Activated CD4-positive, alpha-beta memory T cell treated with anti-CD3 and anti-CD28 coated beads, Interleukin-2, amount 10 ng/mL, durations not matched to agents 7 days and 5 days (primary cell): ENCODE data around the gene ADI1. TPM values are rescaled to one million over a fixed set of nuclear protein-coding genes. Genes with fewer than 3 reads are reported as not detected.
A peak's percentile ranks its signal among the peaks of the same experiment; 100 is the strongest.

Experiments
- CTCF ChIA-PET: fragments of 350-600 bp; sonication (Branson Sonifier 250); formaldehyde crosslinking; loops from one replicate; lab custom pipeline; 2021; ENCODE audit warnings: antibody characterized with exemption, inconsistent platforms; lab: Charles Lee
- POLR2A ChIA-PET: fragments of 350-600 bp; sonication (Branson Sonifier 250); formaldehyde crosslinking; loops from one replicate; lab custom pipeline; 2021; ENCODE audit warnings: antibody characterized with exemption; lab: Charles Lee
- DNase-seq: peaks from one replicate; pipeline ENCODE4 v3.0.0-alpha.2; 2020
- H3K27ac Mint-ChIP-seq: one replicate; pipeline ENCODE4 v1.8.0; 2021; ENCODE audit warnings: mild to moderate bottlenecking, mixed read lengths
- H3K27me3 Mint-ChIP-seq: one replicate; pipeline ENCODE4 v1.8.0; 2021; ENCODE audit warnings: mixed read lengths
- H3K36me3 Mint-ChIP-seq: one replicate; pipeline ENCODE4 v1.8.0; 2021; ENCODE audit warnings: low read depth, mixed read lengths
- H3K4me1 Mint-ChIP-seq: one replicate; pipeline ENCODE4 v1.8.0; 2021; ENCODE audit warnings: mixed read lengths
- H3K4me3 Mint-ChIP-seq: one replicate; pipeline ENCODE4 v1.8.0; 2021; ENCODE audit warnings: mild to moderate bottlenecking, mixed read lengths
- H3K9me3 Mint-ChIP-seq: one replicate; pipeline ENCODE4 v1.8.0; 2021; ENCODE audit warnings: mixed read lengths
- total RNA-seq, 2 experiments: library from RNA; stranded (reverse); gene quantifications; one replicate each; pipeline ENCODE4 v1.2.3, GENCODE V29; 2021

The ADI1 gene
- total RNA-seq, 2 experiments from 2014 or later, result 28.5 to 34.1 TPM

DNA sequence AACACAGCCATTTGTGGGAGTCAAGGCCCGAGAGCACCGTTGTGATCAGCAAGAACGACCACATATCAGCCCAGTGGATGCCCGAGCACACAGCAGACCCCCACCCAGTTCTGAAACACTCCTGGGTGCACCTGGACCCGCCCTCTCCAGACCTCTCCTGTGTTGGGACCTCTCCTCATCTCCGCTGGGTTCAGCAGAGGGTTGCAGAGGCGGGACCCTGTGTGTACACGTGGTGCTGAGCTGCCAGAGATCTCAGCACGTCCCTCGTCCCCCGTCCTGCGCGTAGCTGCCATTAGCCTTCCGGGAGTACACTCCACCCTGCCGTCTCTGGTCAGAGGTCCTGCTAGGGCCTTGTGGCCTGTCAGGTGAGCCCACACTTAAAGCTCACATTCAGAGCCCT, 51.7 kb downstream of the ADI1 start:
- ChIA-PET POLR2A (no interaction called here), CTCF (no interaction called here)

DNA sequence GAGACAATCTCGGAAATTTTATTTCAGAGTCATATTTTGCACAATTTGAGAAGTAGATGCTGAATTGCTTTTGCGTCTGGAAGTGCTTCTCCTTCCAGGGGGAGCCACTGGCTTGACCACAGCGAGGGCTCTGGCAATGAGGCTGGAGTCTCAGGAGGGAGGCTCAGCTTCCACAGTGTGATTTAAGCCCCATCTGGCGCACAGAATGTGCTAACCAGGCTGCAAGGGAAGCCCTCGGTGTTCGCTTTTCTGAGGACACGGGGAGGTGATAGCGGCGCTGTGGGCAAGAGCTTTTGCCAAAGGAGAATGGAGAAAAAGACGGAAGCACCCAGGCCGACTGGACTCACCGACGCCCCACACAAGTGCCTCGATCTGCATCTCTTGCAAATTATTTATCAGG, 52.4 kb downstream of the ADI1 start:
- H3K27me3 Mint-ChIP-seq, result no peaks in the 10 kb centered on the region
- no peak for DNase-seq
- POLR2A ChIA-PET, result no interaction called here
- H3K4me3 Mint-ChIP-seq, result no peak overlapping the region
- peaks cover 21% of the 10 kb centered on the region for H3K36me3 Mint-ChIP-seq
- H3K27ac Mint-ChIP-seq, result no peak overlapping the region
- peaks cover 3% of the 10 kb centered on the region for H3K4me1 Mint-ChIP-seq
- no peaks in the 10 kb centered on the region for H3K9me3 Mint-ChIP-seq
- CTCF ChIA-PET, result no interaction called here

More for the DNA sequence above, 51.7 kb downstream of the ADI1 start:
- Mint-ChIP-seq H3K9me3 (no peaks in the 10 kb centered on the region), H3K4me1 (no peaks in the 10 kb centered on the region), H3K27me3 (no peaks in the 10 kb centered on the region), H3K4me3 (no peak overlapping the region), H3K27ac (no peak overlapping the region), H3K36me3 (peaks cover 21% of the 10 kb centered on the region)
- DNase-seq, result no peak

DNA sequence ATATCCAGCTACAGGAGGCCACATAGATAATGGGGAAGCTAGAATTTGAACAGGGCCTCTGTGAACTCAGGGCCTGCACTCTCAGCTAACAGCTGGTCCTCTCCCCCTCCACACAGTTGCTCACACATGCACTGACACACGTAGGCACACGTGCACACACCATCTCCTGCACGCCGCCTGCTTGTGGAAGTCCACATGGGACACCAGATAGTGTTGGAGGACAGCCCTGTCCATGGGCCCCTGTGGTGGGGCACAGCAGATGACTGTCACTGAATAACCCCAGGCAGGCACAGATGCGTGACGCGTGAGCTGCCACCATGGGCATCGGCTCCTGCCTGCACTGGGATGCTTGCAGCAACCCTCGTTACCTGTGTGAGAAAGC, 52.9 kb downstream of the ADI1 start:
- Mint-ChIP-seq H3K9me3 (no peaks in the 10 kb centered on the region), H3K27ac (no peak overlapping the region), H3K36me3 (peaks cover 21% of the 10 kb centered on the region), H3K27me3 (no peaks in the 10 kb centered on the region), H3K4me1 (peaks cover 5% of the 10 kb centered on the region), H3K4me3 (no peak overlapping the region)
- ChIA-PET POLR2A (no interaction called here), CTCF (no interaction called here)
- DNase-seq, result no peak

DNA sequence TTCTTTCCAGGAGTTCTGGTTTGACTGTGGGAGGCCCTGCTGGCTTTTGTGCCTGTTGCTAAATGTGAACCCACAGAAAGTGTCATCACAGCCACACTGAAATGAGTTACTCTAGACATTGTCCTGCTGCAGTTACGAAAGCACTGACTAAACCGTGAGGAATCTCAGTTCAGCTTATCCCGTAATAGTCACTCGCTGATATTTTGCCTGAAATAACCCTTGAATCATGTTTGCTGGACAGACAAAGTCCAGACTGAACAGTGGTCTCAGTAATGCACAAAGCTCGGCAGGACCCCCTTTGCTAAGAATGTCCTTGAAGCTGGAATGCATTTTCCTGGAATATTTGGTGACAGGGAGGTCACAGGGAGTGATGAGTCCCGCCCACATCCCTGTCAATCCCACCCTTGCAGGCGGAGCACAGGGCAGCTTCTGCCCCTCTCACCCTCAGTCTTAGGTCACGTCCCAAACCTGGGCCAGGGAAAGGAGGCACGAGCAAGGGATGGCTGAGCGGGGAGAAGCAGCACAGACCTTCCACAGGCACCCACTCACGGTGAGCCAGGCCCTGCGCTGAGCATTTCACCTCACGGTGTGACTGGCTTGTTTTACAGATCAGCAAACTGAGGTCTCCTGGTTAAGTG, 53.4 kb downstream of the ADI1 start:
- Mint-ChIP-seq H3K4me3 (no peak overlapping the region), H3K27me3 (no peaks in the 10 kb centered on the region), H3K36me3 (peaks cover 21% of the 10 kb centered on the region), H3K9me3 (no peaks in the 10 kb centered on the region), H3K27ac (no peak overlapping the region), H3K4me1 (peaks cover 5% of the 10 kb centered on the region)
- no peak for DNase-seq
- CTCF ChIA-PET, result no interaction called here
- POLR2A ChIA-PET, result no interaction called here

DNA sequence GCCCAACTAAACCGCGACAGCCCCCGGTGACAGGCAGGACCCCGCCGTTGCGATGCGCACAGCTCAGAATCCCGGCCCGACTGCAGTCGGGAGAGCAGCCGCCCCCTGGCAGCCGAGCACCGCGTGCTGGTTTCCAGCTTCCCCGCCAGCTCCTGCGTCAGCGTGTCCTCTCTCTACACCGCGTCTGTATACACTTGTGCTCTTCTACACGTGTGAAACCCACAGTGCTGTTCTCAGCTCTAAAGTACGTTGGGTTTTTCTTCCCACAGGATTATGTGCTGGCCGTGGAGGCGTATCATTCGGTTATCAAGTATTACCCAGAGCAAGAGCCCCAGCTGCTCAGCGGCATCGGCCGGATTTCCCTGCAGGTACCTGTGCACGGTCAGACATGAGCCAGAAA, 54.0 kb downstream of the ADI1 start:
- Mint-ChIP-seq H3K4me3 (no peak overlapping the region), H3K27me3 (no peaks in the 10 kb centered on the region), H3K4me1 (peaks cover 5% of the 10 kb centered on the region), H3K9me3 (no peaks in the 10 kb centered on the region), H3K27ac (no peak overlapping the region), H3K36me3 (peaks cover 19% of the 10 kb centered on the region)
- no peak for DNase-seq
- ChIA-PET CTCF (no interaction called here), POLR2A (no interaction called here)

DNA sequence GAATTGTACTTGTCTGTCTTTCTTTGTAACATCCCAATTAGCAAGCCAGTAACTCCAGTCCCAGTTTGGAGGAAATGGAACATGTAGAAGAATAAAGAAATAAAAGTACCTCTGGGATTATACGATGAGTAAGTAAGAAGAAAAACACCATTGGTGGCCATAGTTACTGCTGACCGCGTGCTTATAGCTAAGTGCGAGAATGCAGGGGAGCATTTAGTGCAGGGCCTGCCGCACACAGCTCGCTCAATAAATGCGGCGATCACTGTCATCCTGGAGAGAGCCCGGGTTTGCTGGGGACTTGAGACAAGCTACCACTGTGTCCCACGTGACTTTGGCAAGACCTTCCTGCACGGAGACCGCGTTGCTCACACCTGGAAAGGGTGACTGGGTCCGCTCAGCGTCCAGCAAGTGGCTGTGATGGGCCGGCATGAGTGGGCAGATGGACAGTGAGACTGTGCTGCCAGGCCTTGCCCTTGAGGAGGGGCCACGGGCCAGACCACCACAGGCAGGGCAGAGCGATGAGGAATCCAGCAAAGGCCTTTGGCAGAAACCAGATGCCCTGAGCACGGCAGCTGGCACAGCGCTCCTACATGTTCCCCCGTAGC, 54.8 kb downstream of the ADI1 start:
- H3K27me3 Mint-ChIP-seq, result no peaks in the 10 kb centered on the region
- no peak overlapping the region for H3K27ac Mint-ChIP-seq
- CTCF ChIA-PET, result interaction anchor here (1.3 to 1.4 kb wide), 2 partner anchors 10 to 188 kb away, joined by 4 to 7 read pairs; no protein-coding TSS in a partner anchor

DNA sequence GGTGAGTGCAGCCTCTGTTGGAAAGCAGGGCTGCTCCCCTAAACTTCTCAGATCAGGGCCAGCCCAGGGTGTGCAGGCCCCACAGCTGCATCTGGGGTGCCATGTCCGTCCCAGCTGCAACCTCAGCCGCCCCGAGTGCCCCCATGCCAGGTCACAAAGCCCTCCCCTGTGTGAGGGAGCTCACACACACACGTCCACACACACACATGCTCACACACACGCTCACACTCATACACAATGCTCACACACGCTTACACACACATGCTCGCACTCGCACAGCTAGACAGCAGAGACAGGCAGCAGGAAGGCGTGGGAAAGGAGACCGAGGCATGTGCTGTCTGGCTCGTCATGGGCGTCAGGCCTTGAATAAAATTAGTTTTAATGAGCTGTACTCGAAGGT, 55.4 kb downstream of the ADI1 start:
- no peaks in the 10 kb centered on the region for H3K27me3 Mint-ChIP-seq
- peak overlapping the region; percentile 11 for H3K27ac Mint-ChIP-seq
- no peak overlapping the region for H3K4me3 Mint-ChIP-seq
- H3K36me3 Mint-ChIP-seq, result peaks cover 14% of the 10 kb centered on the region
- CTCF ChIA-PET, result interaction anchor here (1.3 to 1.4 kb wide), 2 partner anchors 10 to 188 kb away, joined by 4 to 7 read pairs; no protein-coding TSS in a partner anchor
- H3K9me3 Mint-ChIP-seq, result no peaks in the 10 kb centered on the region
- POLR2A ChIA-PET, result interaction anchor here (1.3 kb wide), 1 partner anchor 54 kb away, joined by 3 read pairs; no protein-coding TSS in a partner anchor
- peaks cover 5% of the 10 kb centered on the region for H3K4me1 Mint-ChIP-seq
- DNase-seq, result no peak

More for the DNA sequence above, 54.8 kb downstream of the ADI1 start:
- H3K36me3 Mint-ChIP-seq, result peaks cover 14% of the 10 kb centered on the region
- no peaks in the 10 kb centered on the region for H3K9me3 Mint-ChIP-seq
- no peak for DNase-seq
- no peak overlapping the region for H3K4me3 Mint-ChIP-seq
- POLR2A ChIA-PET, result no interaction called here
- peaks cover 5% of the 10 kb centered on the region for H3K4me1 Mint-ChIP-seq

DNA sequence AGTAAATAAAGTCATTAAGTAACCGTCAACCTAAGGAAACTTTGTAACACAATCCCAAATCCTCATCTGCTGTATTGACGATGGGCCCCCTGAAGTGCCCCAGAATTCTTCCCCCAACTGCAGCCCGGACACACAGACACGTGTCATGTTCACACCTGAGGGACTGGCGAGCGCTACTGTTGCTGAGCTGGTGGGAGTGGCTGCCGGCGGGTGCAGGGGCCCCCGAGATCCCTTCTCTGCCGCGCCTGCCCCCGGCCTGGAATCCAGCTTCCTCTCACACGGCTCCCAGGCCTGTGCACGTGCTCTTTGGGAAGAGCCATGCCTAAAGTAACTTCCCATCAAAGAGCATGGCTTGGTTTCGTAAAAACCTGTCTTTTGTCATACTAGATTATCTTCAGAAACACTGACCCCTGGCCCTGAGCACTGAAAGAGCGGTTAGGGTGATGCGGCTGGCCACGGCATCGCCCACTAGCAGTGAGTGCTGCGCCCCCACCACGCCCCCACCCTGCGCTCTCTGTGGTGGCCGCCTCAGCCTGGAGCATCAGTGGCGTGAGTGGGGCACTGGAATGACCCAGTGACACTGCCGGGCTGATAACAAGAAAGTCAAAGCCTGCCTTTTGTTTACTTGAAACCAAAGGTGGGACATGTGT, 56.0 kb downstream of the ADI1 start:
- Mint-ChIP-seq H3K27me3 (no peaks in the 10 kb centered on the region), H3K36me3 (peaks cover 13% of the 10 kb centered on the region), H3K9me3 (no peaks in the 10 kb centered on the region), H3K4me3 (no peak overlapping the region), H3K27ac (no peak overlapping the region), H3K4me1 (peaks cover 8% of the 10 kb centered on the region)
- no peak for DNase-seq
- POLR2A ChIA-PET, result interaction anchor here (1.3 kb wide), 1 partner anchor 55 kb away, joined by 3 read pairs; no protein-coding TSS in a partner anchor
- CTCF ChIA-PET, result interaction anchor here (1.2 to 2.2 kb wide), 5 partner anchors 11 to 189 kb away, joined by 3 to 16 read pairs (median 5); no protein-coding TSS in a partner anchor

DNA sequence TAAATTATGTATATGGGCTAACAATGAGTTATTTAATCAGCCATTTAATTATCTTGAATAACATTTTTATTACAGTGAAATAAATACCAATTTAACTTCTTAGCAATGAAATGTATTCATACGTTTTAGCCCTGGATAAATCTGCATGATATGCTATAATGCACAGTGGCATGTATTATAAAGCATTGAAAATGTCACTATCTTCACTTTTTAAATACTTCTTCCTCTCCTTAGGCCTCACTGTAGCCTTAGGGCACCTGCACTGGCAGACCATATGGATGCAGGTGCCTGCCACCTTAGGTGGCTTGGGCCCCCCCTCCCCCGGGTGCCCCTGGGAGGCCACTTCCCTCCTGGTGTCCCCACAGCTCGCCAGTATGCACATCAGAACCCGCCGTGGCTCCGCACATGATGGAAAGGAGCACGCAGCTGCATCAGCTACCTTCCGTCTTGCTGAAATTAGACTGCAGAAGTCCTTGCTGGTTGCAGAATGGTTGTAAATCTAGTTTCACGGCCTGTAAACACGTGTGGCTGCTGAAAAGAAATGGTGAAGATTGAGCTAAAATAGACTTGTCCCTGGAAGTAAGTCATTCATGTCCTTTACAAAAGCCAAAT, 56.7 kb downstream of the ADI1 start:
- no peak for DNase-seq
- Mint-ChIP-seq H3K27me3 (no peaks in the 10 kb centered on the region), H3K4me3 (no peak overlapping the region), H3K4me1 (peaks cover 10% of the 10 kb centered on the region), H3K9me3 (no peaks in the 10 kb centered on the region), H3K27ac (no peak overlapping the region), H3K36me3 (peaks cover 8% of the 10 kb centered on the region)
- CTCF ChIA-PET, result interaction anchor here (1.2 to 2.2 kb wide), 6 partner anchors 8 to 190 kb away, joined by 3 to 16 read pairs (median 6); no protein-coding TSS in a partner anchor
- POLR2A ChIA-PET, result interaction anchor here (1.0 kb wide), 1 partner anchor 56 kb away, joined by 3 read pairs; no protein-coding TSS in a partner anchor

DNA sequence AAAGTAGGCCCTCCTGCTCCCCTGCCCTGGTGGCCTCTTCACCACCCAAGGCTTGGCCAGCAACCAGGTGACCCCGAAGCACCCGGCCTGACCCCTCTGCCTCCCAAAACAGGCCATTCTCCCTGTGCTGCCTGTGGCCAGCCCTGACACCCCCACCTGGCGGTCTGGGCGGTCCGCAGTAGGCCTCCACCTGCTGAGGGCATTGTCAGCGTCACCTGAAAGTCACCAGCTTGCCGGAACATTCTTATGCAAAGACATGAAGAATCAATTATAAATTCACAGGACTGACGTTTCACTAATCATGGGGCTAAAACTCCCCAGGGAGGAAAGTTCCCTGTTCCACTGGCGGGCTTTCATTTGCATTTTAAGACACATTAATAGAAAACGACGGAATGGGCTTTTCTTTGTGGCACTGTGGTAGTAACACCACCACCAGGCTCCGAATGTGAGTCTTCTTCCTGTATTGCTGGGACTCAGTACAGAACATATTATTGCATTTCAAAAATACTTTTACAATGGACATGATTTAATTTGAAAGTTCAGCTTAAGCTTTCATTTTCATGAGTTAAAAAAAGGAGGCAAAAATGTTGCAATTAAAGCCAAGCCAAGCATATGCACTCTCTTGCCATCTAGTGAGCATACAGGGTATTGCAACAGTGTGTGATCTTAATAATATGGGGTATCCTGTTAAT, 57.4 kb downstream of the ADI1 start:
- Mint-ChIP-seq H3K4me1 (peaks cover 10% of the 10 kb centered on the region), H3K4me3 (no peak overlapping the region), H3K9me3 (no peaks in the 10 kb centered on the region), H3K27ac (peak overlapping the region; percentile 49), H3K36me3 (peaks cover 9% of the 10 kb centered on the region), H3K27me3 (no peaks in the 10 kb centered on the region)
- ChIA-PET POLR2A (interaction anchor here (1.0 kb wide), 1 partner anchor 57 kb away, joined by 3 read pairs; no protein-coding TSS in a partner anchor), CTCF (interaction anchor here (0.6 to 2.2 kb wide), 6 partner anchors 9 to 190 kb away, joined by 3 to 16 read pairs (median 5); no protein-coding TSS in a partner anchor)
- no peak for DNase-seq

DNA sequence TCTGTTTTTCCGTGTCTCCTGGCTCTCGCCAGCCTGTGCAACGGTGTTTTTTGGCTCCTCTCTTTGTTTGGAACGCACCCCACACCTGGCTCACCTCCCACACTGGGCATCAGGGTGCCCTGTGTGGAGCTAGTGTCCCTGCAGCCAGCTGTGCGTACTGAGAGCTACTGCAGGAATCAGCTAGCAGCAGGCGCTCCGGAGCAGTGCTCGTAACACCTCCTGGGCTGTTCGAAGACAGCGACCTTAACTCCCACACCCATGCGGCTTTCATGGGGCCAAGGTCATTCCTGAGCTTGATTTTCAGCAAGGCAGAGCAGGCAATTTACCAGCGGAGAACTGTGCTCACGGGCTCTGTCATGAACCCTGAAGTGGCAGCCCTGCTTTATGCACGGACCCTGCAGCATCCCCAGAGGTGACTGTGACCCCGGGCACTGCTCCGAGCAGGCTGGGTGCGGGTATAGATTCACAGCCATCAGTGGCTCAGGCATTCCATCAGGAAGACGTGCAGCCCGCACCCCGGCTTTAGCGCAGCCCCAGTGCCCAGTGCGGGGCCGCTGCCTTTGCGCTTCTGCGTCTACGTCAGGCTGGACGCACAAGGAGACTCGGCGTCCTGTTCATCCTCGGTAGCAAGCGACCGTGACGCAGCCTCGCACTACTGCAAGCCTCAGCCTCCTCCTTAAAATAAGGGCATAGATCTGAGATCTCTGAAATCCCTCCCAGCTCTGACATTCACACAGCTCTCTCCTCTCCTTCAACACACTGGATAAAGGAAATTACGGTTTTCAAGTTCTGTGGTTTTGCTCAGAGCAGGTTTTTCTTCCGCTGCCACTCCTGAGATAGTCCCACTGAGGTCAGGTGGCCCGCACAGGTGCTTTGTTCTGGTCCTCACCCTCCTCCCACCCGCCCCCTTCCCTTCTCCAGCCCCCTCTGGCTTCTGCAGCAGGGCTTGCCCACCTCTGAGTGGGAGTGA, 58.2 kb downstream of the ADI1 start:
- DNase-seq, result no peak
- H3K4me3 Mint-ChIP-seq, result no peak overlapping the region
- ChIA-PET POLR2A (no interaction called here), CTCF (interaction anchor here (1.6 to 2.2 kb wide), 3 partner anchors 10 to 27 kb away, joined by 5 to 6 read pairs (median 5); no protein-coding TSS in a partner anchor)
- peaks cover 12% of the 10 kb centered on the region for H3K36me3 Mint-ChIP-seq
- peaks cover 10% of the 10 kb centered on the region for H3K4me1 Mint-ChIP-seq
- no peaks in the 10 kb centered on the region for H3K9me3 Mint-ChIP-seq
- H3K27ac Mint-ChIP-seq, result no peak overlapping the region
- H3K27me3 Mint-ChIP-seq, result no peaks in the 10 kb centered on the region
